ENCODE results near the gene RRP15. TPM values are rescaled to one million over a fixed set of nuclear protein-coding genes. Genes with fewer than 3 reads are reported as not detected.
"Not testable (repeated sequence)": the region's sequence is repeated elsewhere in the genome, so short reads cannot be mapped to it uniquely, and the experiment has no call there.

RRP15 gene
- total RNA-seq, 1 donor from 2014 or later, result 19.3 TPM

- intact Hi-C loops (cut with micrococcal nuclease), result no loop called here
These were observed 9.5 kb downstream of the RRP15 start for GRCh38 chr1:218294546-218294945.

- intact Hi-C loops (cut with micrococcal nuclease), result no loop called here
These were observed 11.1 kb downstream of the RRP15 start for GRCh38 chr1:218296162-218296561.

- intact Hi-C loops (cut with micrococcal nuclease), result no loop called here
These were observed 12.4 kb downstream of the RRP15 start for GRCh38 chr1:218297461-218297860.

- intact Hi-C loops (cut with micrococcal nuclease), result no loop called here
These were observed 12.8 kb downstream of the RRP15 start for GRCh38 chr1:218297867-218298266.

- intact Hi-C loops (cut with micrococcal nuclease), result no loop called here
These were observed 13.3 kb downstream of the RRP15 start for GRCh38 chr1:218298398-218298797.

GRCh38 chr1:218299416-218299815 is 14.3 kb downstream of the RRP15 start:
- intact Hi-C loops (cut with micrococcal nuclease), result no loop called here

- intact Hi-C loops (cut with micrococcal nuclease), result no loop called here
These were observed 16.1 kb downstream of the RRP15 start for GRCh38 chr1:218301217-218301616.

- intact Hi-C loops (cut with micrococcal nuclease), result no loop called here
These were observed 17.1 kb downstream of the RRP15 start for GRCh38 chr1:218302155-218302554.

GRCh38 chr1:218303176-218303879 is 18.2 kb downstream of the RRP15 start:
- intact Hi-C loops (cut with micrococcal nuclease), result no loop called here

- intact Hi-C loops (cut with micrococcal nuclease), result no loop called here
These were observed 19.4 kb downstream of the RRP15 start for GRCh38 chr1:218304281-218305039.

- intact Hi-C loops (cut with micrococcal nuclease), result no loop called here
These were observed 20.5 kb downstream of the RRP15 start for GRCh38 chr1:218305472-218306064.

- intact Hi-C loops (cut with micrococcal nuclease), result no loop called here
These were observed 27.4 kb downstream of the RRP15 start for GRCh38 chr1:218312509-218312908.

GRCh38 chr1:218314316-218314715 is 29.2 kb downstream of the RRP15 start:
- intact Hi-C loops (cut with micrococcal nuclease), result no loop called here

- intact Hi-C loops (cut with micrococcal nuclease), result no loop called here
These were observed 30.5 kb downstream of the RRP15 start for GRCh38 chr1:218315638-218316037.

- intact Hi-C loops (cut with micrococcal nuclease), result no loop called here
These were observed 32.0 kb downstream of the RRP15 start for GRCh38 chr1:218317061-218317460.

GRCh38 chr1:218320182-218320581 is 35.1 kb downstream of the RRP15 start:
- intact Hi-C loops (cut with micrococcal nuclease), result not testable (repeated sequence)

GRCh38 chr1:218322762-218323161 is 37.7 kb downstream of the RRP15 start:
- intact Hi-C loops (cut with micrococcal nuclease), result no loop called here

- intact Hi-C loops (cut with micrococcal nuclease), result no loop called here
These were observed 38.6 kb downstream of the RRP15 start for GRCh38 chr1:218323568-218324225.

- intact Hi-C loops (cut with micrococcal nuclease), result no loop called here
These were observed 39.1 kb downstream of the RRP15 start for GRCh38 chr1:218324226-218324580.

GRCh38 chr1:218328769-218329168 is 43.7 kb downstream of the RRP15 start:
- intact Hi-C loops (cut with micrococcal nuclease), result no loop called here

- intact Hi-C loops (cut with micrococcal nuclease), result loop anchor here (1.0 to 10.0 kb wide), 6 partner anchors 45 to 1482 kb away; partner anchors contain the start of gene RRP15
These were observed 45.0 kb downstream of the RRP15 start for GRCh38 chr1:218330043-218330623.
